ENCODE results near the gene LIPM.

- no peak for TF ChIP-seq CTCF (IDR thresholded peaks at IDR 0.05)
- TF ChIP-seq POLR2A (IDR thresholded peaks at IDR 0.05), result no peak
- TF ChIP-seq POLR2AphosphoS5 (IDR thresholded peaks at IDR 0.05), result no peak
Observed at GRCh38 chr10:88759366-88760101, 43.0 kb upstream of the LIPM start, which contains the start of gene LIPN.

All from transverse colon (tissue), 4 donors.